ENCODE results near the gene COL4A2.

The COL4A2 gene

GRCh38 chr13:110438211-110438610 is 131.1 kb downstream of the COL4A2 start:
- H3K4me1 ChIP-seq (ENCODE audit: low read length) = no peaks in the 10 kb centered on the region
- H3K9me2 ChIP-seq (replicated peaks; ENCODE audit: insufficient read depth, low read length) = no peaks in the 10 kb centered on the region
- no peaks in the 10 kb centered on the region for H3K79me2 ChIP-seq (ENCODE audit: low read length)
- H4K20me1 ChIP-seq (ENCODE audit: insufficient read depth, low read length) = no peaks in the 10 kb centered on the region
- no peak overlapping the region for H3K4me3 ChIP-seq (ENCODE audit: low read length)
- DNase-seq = no peak
- TF ChIP-seq EZH2phosphoT487 (IDR thresholded peaks at IDR 0.05; ENCODE audit: low read length) = no peak
- no peak for TF ChIP-seq CTCF (IDR thresholded peaks at IDR 0.05; ENCODE audit: low read length)
- TF ChIP-seq EZH2 (optimal IDR thresholded peaks at IDR 0.05; ENCODE audit: low read depth, low read length) = no peak
- H3K27me3 ChIP-seq (replicated peaks; ENCODE audit: insufficient read depth, low read length) = no peaks in the 10 kb centered on the region
- H3K9me3 ChIP-seq (replicated peaks; ENCODE audit: insufficient read depth, low read length) = no peaks in the 10 kb centered on the region
- no peak overlapping the region for H2AFZ ChIP-seq (ENCODE audit: low read length)
- no peaks in the 10 kb centered on the region for H3F3A ChIP-seq (ENCODE audit: insufficient read depth, low read length)
- no peak overlapping the region for H3K27ac ChIP-seq (ENCODE audit: low read length)
- H3K9ac ChIP-seq (ENCODE audit: low read length) = no peak overlapping the region
- no peaks in the 10 kb centered on the region for H3K36me3 ChIP-seq (replicated peaks; ENCODE audit: insufficient read depth, low read length)
- H3K4me2 ChIP-seq (ENCODE audit: low read depth, low read length) = no peak overlapping the region

- Histone ChIP-seq H4K20me1 (ENCODE audit: insufficient read depth, low read length) (no peaks in the 10 kb centered on the region), H3K9me2 (replicated peaks; ENCODE audit: insufficient read depth, low read length) (no peaks in the 10 kb centered on the region), H3F3A (ENCODE audit: insufficient read depth, low read length) (no peaks in the 10 kb centered on the region), H3K36me3 (replicated peaks; ENCODE audit: insufficient read depth, low read length) (no peaks in the 10 kb centered on the region), H3K9me3 (replicated peaks; ENCODE audit: insufficient read depth, low read length) (no peaks in the 10 kb centered on the region), H3K27ac (ENCODE audit: low read length) (no peak overlapping the region), H3K9ac (ENCODE audit: low read length) (no peak overlapping the region), H3K4me3 (ENCODE audit: low read length) (no peak overlapping the region), H2AFZ (ENCODE audit: low read length) (no peak overlapping the region), H3K27me3 (replicated peaks; ENCODE audit: insufficient read depth, low read length) (no peaks in the 10 kb centered on the region), H3K4me1 (ENCODE audit: low read length) (no peaks in the 10 kb centered on the region), H3K79me2 (ENCODE audit: low read length) (no peaks in the 10 kb centered on the region), H3K4me2 (ENCODE audit: low read depth, low read length) (no peak overlapping the region)
- TF ChIP-seq EZH2 (optimal IDR thresholded peaks at IDR 0.05; ENCODE audit: low read depth, low read length) = no peak
- no peak for TF ChIP-seq CTCF (IDR thresholded peaks at IDR 0.05; ENCODE audit: low read length)
- TF ChIP-seq EZH2phosphoT487 (IDR thresholded peaks at IDR 0.05; ENCODE audit: low read length) = no peak
- no peak for DNase-seq
These were observed 131.7 kb downstream of the COL4A2 start for GRCh38 chr13:110438776-110439175.

- H3K36me3 ChIP-seq (replicated peaks; ENCODE audit: insufficient read depth, low read length) = no peaks in the 10 kb centered on the region
- H3F3A ChIP-seq (ENCODE audit: insufficient read depth, low read length) = no peaks in the 10 kb centered on the region
- H2AFZ ChIP-seq (ENCODE audit: low read length) = no peak overlapping the region
- H3K9me2 ChIP-seq (replicated peaks; ENCODE audit: insufficient read depth, low read length) = no peaks in the 10 kb centered on the region
- no peak overlapping the region for H3K27ac ChIP-seq (ENCODE audit: low read length)
- H3K27me3 ChIP-seq (replicated peaks; ENCODE audit: insufficient read depth, low read length) = no peaks in the 10 kb centered on the region
- no peak overlapping the region for H3K9ac ChIP-seq (ENCODE audit: low read length)
- no peaks in the 10 kb centered on the region for H3K79me2 ChIP-seq (ENCODE audit: low read length)
- TF ChIP-seq EZH2phosphoT487 (IDR thresholded peaks at IDR 0.05; ENCODE audit: low read length) (no peak), CTCF (IDR thresholded peaks at IDR 0.05; ENCODE audit: low read length) (no peak), EZH2 (optimal IDR thresholded peaks at IDR 0.05; ENCODE audit: low read depth, low read length) (no peak)
- H3K9me3 ChIP-seq (replicated peaks; ENCODE audit: insufficient read depth, low read length) = no peaks in the 10 kb centered on the region
- H3K4me1 ChIP-seq (ENCODE audit: low read length) = no peaks in the 10 kb centered on the region
- DNase-seq = no peak
- no peaks in the 10 kb centered on the region for H4K20me1 ChIP-seq (ENCODE audit: insufficient read depth, low read length)
- no peak overlapping the region for H3K4me2 ChIP-seq (ENCODE audit: low read depth, low read length)
- no peak overlapping the region for H3K4me3 ChIP-seq (ENCODE audit: low read length)
These were observed 134.1 kb downstream of the COL4A2 start for GRCh38 chr13:110440946-110441731.

All from MM.1S (cell line).